Upper lobe of left lung (tissue), 4 donors: ENCODE data around the gene TMED3.

Source experiments
- CTCF ChIP-seq, 6 experiments: fragments of 450-650 bp in 4 of 6; fragments of 200-600 bp in 2 of 6; sonication (generic) in 2 of 6; IDR thresholded peaks; one replicate each; pipeline ENCODE4 v1.5.1; 2016 to 2019; ENCODE audit warnings: antibody characterized with exemption in 6 of 6
- EP300 ChIP-seq, 4 donors: sonication (generic); formaldehyde crosslinking; IDR thresholded peaks; one replicate each; pipeline ENCODE4 v1.5.1; 2017; ENCODE audit warnings: antibody characterized with exemption in 4 of 4, control low read depth in 2 of 4
- POLR2A ChIP-seq, 4 donors: fragments of 450-650 bp; IDR thresholded peaks; one replicate each; pipeline ENCODE4 v1.5.1; 2016 to 2017; ENCODE audit warnings: antibody characterized with exemption in 4 of 4, mild to moderate bottlenecking in 2 of 4

- TF ChIP-seq CTCF (IDR thresholded peaks at IDR 0.05) (no peak), POLR2A (IDR thresholded peaks at IDR 0.05) (no peak), EP300 (IDR thresholded peaks at IDR 0.05) (no peak)
Observed at GRCh38 chr15:79340315-79340602, 29.3 kb downstream of the TMED3 start.
